GM18867 (cell line): ENCODE measurements around the gene GTPBP10.

Source experiments
- ATAC-seq: cut with Tn5 transposase; IDR thresholded peaks from one replicate; pipeline ENCODE4 v1.9.1; 2021; ENCODE audit warnings: mild to moderate bottlenecking, moderate library complexity; ENCODE audit not compliant: unreplicated experiment

GTPBP10 gene

DNA sequence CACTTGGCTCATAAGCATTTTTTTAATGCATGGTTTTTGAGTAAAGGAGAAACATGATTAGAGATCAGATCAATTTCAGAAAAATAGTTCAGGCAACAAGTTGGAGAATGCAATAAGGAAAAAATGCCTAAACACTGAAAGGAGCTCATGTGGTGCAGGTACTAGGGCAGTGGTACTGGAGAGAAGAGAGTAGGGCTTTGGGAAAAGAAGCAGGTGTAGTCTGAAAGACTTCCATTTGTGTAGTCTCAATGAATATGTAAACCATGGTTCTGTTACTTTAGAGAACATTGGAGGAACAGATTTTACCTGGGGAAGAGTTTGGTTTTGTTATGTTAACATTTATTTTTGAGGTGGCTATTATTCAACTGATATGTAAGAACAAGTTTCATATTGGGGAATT lies 5.5 kb downstream of the GTPBP10 start:
- ATAC-seq = no peak

DNA sequence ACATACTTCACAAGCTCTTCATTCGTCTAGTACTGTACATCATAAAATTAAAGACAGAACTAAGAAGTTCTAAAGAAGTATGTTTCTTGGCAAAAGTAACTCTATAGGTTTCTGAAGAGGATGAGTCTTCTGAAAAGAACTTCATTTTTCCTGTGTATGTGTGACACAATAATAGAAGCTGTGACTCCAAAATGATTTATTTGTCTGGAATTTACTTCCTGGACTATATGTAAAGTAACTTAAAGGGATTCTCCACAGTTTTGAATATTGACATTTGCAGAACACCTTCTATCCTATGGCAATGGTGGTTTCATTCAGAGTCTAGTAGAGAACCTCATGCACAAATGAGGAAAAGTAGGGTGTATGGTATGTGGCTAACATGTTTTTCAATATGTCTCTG lies 36.9 kb downstream of the GTPBP10 start:
- ATAC-seq = no peak

DNA sequence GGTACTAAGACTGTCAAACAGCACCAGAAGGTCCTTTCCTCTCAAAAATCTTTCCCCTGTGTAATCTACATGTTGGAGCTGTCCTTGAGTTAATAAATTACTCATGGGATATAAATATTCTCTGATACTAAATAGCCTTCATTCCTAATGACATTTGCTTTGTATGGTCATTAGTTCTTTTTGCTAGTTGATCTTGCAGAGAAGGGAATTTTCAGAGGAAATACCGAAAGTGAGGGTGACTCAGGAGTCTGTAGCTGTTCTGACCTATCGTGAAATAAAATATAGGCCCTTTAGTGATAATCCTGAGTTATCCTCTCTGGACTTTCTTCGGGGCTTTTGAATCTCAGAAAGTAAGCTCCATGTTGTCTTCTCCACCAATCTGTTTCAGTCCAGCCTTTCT lies 37.3 kb downstream of the GTPBP10 start:
- no peak for ATAC-seq

DNA sequence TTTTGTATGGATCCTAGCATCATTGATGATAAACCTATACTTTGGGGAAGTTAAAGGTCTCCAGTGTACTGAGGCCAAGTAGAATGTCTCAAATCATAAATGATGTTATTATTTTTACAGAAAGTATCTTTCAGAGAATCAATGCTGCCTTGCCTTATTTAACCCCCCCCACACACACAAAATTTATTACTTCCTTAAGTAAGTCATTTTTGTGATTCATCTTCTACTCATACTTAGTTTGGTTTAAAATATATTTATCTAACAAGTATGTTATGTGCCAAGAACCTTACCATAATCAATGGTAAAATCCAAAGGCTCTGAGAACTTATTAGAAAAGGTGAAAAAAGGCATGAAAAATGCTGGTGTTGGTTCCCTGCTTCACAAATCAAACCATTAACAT lies 37.9 kb downstream of the GTPBP10 start:
- ATAC-seq = no peak

DNA sequence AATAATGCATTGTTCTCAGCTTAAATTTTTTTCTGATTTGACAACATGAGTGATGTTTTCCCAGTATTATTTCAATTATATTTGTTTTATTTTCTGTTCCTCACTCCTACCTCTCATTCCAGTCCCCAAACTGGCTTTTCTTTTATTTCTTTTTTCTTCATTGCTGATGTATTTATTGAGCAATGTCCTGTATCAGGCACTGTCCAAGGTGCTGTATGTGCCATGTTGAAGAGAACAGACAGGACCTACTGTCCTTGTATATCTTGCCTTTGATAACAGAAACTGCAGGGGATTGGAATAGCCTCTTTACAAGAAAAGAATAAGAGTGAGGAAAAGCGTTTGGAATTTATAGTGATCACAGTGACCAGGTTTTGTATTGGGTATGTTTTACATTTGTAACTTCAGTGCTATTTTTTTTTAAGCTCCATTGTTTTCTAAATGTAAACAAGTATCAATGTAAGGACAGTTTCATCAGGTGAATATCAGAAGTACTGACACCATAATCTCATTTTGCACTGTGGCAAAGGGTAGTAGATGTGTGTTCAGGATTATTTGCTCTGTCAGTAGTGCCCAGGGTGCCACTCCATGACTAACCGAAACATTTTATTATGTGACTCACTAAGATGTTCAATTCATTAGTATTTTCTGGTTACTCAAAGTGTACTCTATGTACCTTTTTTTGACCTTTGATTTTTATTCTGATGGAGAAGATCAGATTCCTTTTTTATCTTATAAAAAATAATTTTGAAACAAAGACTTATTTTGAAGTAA lies 41.1 kb downstream of the GTPBP10 start:
- ATAC-seq = no peak

DNA sequence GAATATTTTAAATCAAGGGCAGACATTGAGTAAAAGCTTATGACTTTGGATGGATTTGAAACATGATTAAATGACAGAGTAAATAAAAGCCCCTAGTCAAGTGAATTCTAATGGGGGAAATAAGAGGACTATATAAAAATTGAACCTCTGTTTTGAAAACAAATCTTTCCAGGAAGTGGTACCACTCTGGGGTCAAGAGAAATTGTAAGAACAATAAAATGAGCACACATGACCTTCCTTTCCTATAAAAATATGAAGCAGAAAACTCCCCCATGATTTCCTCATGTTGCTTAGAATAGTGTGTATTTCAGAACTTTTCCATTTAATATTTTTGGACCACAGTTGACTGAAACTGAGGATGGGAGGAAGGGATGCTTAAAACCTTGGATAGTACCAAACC lies 44.4 kb downstream of the GTPBP10 start:
- no peak for ATAC-seq

DNA sequence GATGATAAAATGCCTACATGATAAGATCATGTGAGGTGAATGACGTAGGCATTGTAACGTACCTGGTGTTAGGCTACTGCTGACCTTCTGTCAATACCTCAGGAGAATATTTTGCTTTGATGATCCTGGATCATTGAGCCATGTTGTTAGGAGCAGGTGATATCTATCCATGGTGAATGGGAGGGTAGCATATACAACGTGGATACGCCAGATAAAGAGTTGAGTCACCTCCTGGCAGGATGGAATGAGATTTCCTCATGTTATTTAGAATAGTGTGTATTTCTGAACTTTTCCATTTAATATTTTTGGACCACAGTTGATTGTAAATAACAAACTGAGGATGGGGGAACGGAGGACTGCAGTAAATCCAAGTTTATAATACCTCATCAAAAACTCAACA lies 45.0 kb downstream of the GTPBP10 start:
- no peak for ATAC-seq

DNA sequence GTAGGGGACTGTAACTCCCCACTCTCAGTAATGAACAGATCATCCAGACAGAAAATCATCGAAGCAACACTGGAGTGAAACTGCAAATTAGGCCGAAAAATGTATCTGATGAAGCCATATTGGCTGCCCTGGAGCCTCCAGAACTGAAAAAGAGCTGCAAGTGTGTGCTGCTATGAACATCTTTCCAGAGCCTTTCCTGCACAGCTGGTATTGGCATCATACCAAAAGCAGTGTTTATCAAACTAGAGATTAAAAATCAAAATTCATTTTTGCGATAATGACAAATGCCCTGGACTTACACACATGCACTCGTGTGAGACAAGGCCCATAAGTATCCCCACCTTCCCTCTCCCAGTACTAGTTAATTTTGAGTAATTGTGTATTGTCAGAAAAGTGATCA lies 49.9 kb downstream of the GTPBP10 start:
- ATAC-seq = no peak

DNA sequence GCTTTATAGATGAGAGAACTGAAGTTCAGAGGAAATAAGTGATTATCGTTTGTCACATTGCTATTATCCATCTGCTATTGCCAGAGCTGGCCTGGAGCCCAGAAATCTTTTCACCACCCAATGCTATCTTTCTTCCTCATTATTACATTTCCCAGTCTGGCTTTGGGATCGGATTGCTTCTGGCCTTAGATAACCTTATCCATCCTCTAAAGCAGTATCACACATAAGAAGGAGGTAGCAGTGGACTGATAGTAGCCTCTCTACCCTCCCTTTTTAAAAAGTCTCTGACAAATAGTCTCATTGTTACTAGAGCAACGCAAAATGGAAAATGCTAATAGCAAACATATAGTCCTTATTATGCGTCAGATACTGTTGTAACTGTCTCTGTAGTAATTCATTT lies 55.5 kb downstream of the GTPBP10 start:
- ATAC-seq = no peak

DNA sequence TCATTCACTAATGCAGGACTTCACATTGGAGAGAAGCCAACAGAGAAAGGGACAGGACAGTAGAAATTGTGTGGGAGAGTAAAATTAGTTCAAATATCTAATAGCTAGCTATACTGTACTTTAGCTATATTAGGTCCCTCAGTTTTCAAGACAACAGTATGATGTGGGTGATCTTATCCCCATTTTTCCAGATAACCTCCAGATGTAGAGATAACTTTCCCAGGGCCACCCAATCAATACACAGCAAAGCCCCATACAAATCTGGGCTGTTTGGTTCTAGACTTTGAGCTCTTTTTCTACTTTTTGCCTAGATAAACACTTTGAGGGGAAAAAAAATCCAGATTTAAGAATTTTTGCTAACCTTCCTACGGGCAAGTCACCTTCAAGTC lies 56.3 kb downstream of the GTPBP10 start:
- no peak for ATAC-seq

DNA sequence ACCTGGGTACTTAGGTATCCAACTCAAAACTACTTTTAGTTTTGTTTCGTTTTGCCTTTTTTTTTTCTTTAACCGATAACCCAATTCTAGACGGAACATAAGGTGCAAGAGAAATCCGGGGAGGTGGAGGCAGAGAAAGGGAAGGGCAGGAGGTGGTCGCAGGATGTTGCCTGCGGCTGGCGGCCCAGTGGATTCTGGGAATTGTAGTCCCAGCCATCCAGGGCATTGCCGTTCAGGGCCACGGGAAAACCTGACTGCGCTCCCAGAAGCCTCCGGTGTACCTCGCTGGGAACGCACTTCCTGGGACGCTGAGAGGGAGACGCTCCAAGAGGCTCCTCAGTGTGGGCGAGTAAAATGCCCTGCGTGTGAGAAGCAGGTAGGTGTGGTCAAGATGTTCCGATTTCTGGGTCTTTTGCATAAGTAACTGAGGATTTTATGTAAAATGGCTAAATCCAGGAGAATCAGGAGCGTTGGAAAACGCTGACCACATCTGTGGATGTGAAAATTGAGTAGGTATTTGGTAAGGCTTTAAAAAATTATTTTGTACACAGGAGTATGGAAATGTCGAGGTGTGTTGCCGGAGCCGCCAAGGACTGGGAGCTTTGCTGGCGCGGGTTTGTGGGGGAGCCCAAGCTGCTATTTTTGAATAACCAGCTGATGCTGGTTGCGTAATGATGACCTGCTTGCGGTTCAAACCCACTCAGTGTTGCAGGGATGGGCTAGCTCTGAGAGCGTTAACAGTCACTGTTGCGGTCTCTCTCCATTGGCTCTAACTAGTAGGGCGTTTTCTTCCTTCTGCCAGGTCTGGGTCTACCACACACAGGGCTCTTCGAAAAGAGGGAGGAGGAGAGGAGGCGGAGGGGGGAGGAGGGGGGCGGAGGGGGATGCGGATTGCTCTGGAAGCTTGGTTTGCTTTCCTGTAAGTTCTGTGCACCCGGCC lies 56.9 kb downstream of the GTPBP10 start, which contains the start of gene CLDN12:
CLDN12 (plus strand) TSS at position 288 of the 940 bp plus-strand sequence. CDS start 9,216 bp downstream, outside the sequence.
- ATAC-seq = peak; percentile 97

DNA sequence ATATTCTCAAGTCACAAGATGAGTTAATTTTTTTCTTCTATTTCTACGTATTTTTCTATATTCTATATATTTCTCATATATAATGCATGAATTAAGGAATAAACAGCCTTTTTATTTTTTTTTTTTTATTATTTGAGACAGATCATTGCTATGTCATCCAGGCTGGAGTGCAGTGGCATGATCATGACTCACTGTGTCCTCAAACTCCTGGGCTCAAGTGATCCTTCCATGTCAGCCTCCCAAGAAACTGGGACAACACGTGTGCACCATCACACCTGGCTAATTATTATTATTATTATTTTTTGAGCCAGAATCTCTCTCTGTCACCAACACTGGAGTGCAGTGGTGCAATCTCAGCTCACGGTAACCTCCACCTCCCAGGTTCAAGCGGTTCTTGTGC lies 58.3 kb downstream of the GTPBP10 start:
- ATAC-seq = no peak

DNA sequence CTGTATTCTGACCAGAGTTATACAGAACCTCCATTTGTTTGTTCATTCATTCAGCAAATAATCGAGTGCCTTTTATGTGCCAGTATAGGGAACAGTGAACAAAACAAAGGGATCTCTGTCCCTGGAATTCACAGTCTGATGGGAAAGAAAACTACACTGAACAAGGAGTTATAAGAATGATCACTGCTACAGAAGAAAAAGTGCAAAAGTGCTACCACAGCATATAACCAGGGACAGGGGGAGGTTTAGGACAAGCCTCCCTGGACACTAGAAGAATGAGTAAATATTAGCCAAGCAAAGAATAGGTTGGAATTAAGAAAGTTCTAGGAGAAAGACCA lies 60.9 kb downstream of the GTPBP10 start:
- no peak for ATAC-seq

DNA sequence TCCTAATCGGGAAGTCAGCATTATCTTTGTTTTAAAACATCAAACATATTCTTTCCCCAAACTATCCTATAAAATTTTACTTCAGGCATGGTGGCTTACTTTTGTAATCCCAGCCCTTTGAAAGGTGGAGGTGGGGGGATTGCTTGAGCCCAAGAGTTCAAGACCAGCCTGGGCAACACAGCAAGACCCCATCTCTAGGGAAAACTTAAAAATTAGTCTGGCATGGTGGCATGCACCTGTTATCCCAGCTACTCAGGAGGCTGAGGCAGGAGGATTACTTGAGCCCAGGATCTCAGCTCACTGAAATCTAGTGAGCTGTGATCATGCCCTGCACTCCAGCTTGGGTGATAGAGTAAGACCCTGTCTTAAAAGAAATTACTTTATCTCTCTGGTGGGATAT lies 61.6 kb downstream of the GTPBP10 start:
- no peak for ATAC-seq

DNA sequence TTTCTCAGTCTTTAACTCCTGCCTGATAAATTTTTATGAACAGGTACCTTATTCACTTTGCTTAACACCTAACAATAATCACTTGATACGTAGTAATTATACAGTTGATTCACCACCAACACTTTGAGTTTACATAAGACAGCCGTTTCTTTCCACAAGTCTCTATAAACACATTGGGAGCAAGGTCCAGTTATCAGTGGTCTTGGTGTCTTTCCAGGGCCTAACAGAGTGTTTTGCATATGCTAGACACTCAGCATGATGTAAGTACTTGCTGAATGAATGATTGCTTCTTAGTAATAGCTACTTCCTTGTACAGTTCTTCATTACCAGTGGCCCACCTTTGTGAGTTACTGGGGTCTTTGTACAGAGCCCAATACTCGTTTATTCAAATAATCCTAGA lies 63.2 kb downstream of the GTPBP10 start:
- no peak for ATAC-seq

DNA sequence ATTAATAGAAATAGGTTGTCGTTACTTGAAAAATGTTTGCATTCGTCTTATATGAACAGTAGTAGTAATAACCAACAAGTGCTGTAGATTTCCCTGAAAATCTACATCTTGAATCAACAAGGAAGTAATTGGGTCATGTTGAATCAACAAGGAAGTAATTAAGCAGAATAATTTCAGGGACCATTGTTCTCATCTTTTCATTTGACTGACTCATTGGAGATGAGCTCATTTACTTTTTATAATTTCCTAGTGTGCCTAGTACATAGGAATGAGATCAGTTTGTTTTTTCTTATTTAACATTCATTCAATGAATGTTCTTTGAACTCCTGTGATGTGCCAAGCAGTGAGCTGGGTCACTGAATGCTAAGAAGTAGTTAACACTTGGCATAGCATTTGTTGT lies 65.0 kb downstream of the GTPBP10 start:
- no peak for ATAC-seq

DNA sequence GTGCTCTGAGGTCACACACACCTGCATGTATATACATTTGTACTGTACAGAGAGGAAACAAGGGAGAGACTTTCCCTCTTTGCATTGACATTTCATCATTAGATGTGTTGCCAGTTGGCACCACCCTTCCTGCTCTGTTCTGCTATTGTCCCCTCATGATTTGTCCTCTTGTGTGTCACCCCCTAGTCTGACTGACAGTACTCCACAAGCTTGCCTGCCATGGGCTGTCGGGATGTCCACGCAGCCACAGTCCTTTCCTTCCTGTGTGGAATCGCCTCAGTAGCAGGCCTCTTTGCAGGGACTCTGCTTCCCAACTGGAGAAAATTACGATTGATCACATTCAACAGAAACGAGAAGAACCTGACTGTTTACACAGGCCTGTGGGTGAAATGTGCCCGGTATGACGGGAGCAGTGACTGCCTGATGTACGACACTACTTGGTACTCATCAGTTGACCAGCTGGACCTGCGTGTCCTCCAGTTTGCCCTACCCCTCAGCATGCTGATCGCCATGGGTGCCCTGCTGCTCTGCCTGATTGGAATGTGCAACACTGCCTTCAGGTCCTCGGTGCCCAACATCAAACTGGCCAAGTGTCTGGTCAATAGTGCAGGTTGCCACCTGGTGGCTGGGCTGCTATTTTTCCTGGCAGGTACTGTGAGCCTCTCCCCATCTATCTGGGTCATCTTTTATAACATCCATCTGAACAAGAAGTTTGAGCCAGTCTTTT lies 66.1 kb downstream of the GTPBP10 start:
- ATAC-seq = peak; percentile 67

DNA sequence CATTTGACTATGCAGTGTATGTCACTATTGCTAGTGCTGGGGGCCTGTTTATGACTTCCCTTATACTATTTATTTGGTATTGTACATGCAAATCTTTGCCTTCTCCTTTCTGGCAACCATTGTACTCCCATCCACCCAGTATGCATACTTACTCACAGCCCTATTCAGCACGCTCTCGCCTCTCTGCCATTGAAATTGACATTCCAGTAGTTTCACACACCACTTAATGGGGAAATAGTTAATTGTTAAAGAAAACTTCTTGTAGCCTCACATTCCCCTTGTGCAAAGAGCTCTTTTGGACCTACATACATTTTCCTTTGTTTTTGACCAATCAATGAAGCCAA lies 66.6 kb downstream of the GTPBP10 start:
- ATAC-seq = peak; percentile 6

DNA sequence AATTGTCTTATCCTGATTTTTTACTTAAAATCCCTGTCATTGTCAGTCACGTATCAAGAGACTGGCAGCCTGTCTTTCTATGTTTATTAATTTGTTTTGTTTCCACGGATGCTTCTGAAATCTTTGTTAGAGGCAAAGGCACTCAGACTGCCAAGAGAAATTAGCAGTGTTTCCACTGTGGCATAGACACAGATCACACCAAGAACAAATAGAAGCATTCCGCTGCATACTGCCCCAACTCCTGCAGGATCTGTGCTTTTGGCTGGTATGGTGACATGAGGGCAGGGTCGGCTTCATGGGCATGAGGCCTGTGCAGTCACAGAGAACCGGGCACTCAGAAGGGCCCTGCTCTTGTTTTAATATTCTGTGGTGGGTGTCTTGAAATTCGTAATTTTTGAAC lies 75.1 kb downstream of the GTPBP10 start:
- ATAC-seq = no peak

DNA sequence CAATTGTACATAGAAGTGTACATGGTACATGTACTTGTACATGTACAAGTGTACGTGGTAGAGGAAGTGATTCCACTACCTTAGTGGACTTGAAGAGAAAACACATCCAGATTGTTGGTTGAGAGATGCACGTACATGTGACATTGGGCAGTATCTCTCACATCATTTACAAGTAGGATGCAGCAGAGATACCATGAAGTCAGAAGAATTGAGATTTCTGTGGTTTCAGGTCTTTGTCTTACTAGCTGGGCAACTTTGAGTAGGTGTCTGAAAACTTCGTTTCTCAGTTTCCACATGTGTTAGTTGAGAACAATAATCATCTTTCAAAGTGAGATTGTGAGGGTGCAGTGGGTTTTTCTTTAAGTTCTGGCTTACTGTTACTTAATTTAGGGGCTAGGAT lies 78.2 kb downstream of the GTPBP10 start:
- ATAC-seq = peak; percentile 99

DNA sequence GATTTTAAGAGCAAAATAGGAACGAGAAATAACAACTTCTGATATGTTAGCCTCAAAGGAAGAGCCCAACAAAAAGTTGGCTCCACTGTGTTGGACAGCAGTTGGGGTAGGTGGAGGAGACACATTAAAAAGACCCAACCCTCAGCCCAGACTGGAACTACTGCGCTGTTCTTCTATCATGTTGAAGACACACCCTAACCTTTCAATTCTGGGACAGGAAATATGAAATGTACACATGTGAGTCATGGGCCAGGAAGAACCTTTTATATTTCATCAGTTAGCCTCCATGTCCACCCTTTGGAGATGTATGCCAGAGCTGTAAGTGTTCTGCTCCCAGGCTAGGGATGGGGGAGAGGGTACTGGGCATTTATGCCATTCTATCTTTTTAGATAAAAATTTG lies 78.9 kb downstream of the GTPBP10 start:
- no peak for ATAC-seq
